ENCODE results near the gene HMGB3. TPM values are rescaled to one million over a fixed set of nuclear protein-coding genes. Genes with fewer than 3 reads are reported as not detected.

HMGB3 gene
- total RNA-seq, 1 experiment from 2014 or later = 143 TPM

- Mint-ChIP-seq H3K27ac (ENCODE audit: unreplicated experiment) (no peak overlapping the region), H3K9me3 (ENCODE audit: low read depth, unreplicated experiment) (no peaks in the 10 kb centered on the region), H3K4me1 (ENCODE audit: low read depth, unreplicated experiment) (no peaks in the 10 kb centered on the region), H3K27me3 (ENCODE audit: unreplicated experiment) (peaks cover 60% of the 10 kb centered on the region), H3K36me3 (ENCODE audit: insufficient read depth, unreplicated experiment) (no peaks in the 10 kb centered on the region), H3K4me3 (ENCODE audit: low read depth, unreplicated experiment) (no peak overlapping the region)
- CTCF ChIA-PET = no interaction called here
- no peak for TF ChIP-seq CTCF (IDR thresholded peaks at IDR 0.05; ENCODE audit: unreplicated experiment)
- DNase-seq = no peak
- BruUV-seq (replicated peaks) = no TSS peak
- intact Hi-C loops (cut with micrococcal nuclease; ENCODE audit: unreplicated experiment) = no loop called here
These were observed 46.6 kb upstream of the HMGB3 start for GRCh38 chrX:150936556-150936955.

GRCh38 chrX:150940844-150941495 lies 42.2 kb upstream of the HMGB3 start:
- H3K4me3 Mint-ChIP-seq (ENCODE audit: low read depth, unreplicated experiment) = no peak overlapping the region
- DNase-seq = no peak
- intact Hi-C loops (cut with micrococcal nuclease; ENCODE audit: unreplicated experiment) = no loop called here
- TF ChIP-seq CTCF (IDR thresholded peaks at IDR 0.05; ENCODE audit: unreplicated experiment) = no peak
- BruUV-seq (replicated peaks) = no TSS peak
- CTCF ChIA-PET = no interaction called here
- H3K4me1 Mint-ChIP-seq (ENCODE audit: low read depth, unreplicated experiment) = no peaks in the 10 kb centered on the region
- peaks cover 69% of the 10 kb centered on the region for H3K27me3 Mint-ChIP-seq (ENCODE audit: unreplicated experiment)
- no peaks in the 10 kb centered on the region for H3K9me3 Mint-ChIP-seq (ENCODE audit: low read depth, unreplicated experiment)
- no peak overlapping the region for H3K27ac Mint-ChIP-seq (ENCODE audit: unreplicated experiment)
- no peaks in the 10 kb centered on the region for H3K36me3 Mint-ChIP-seq (ENCODE audit: insufficient read depth, unreplicated experiment)

GRCh38 chrX:150941580-150941979 lies 41.6 kb upstream of the HMGB3 start:
- no peak overlapping the region for H3K4me3 Mint-ChIP-seq (ENCODE audit: low read depth, unreplicated experiment)
- DNase-seq = no peak
- peaks cover 66% of the 10 kb centered on the region for H3K27me3 Mint-ChIP-seq (ENCODE audit: unreplicated experiment)
- CTCF ChIA-PET = no interaction called here
- no peak for TF ChIP-seq CTCF (IDR thresholded peaks at IDR 0.05; ENCODE audit: unreplicated experiment)
- no peak overlapping the region for H3K27ac Mint-ChIP-seq (ENCODE audit: unreplicated experiment)
- no TSS peak for BruUV-seq (replicated peaks)
- H3K4me1 Mint-ChIP-seq (ENCODE audit: low read depth, unreplicated experiment) = no peaks in the 10 kb centered on the region
- H3K9me3 Mint-ChIP-seq (ENCODE audit: low read depth, unreplicated experiment) = no peaks in the 10 kb centered on the region
- H3K36me3 Mint-ChIP-seq (ENCODE audit: insufficient read depth, unreplicated experiment) = no peaks in the 10 kb centered on the region
- intact Hi-C loops (cut with micrococcal nuclease; ENCODE audit: unreplicated experiment) = no loop called here

- peaks cover 78% of the 10 kb centered on the region for H3K27me3 Mint-ChIP-seq (ENCODE audit: unreplicated experiment)
- H3K36me3 Mint-ChIP-seq (ENCODE audit: insufficient read depth, unreplicated experiment) = no peaks in the 10 kb centered on the region
- BruUV-seq (replicated peaks) = no TSS peak
- no peak for TF ChIP-seq CTCF (IDR thresholded peaks at IDR 0.05; ENCODE audit: unreplicated experiment)
- CTCF ChIA-PET = no interaction called here
- DNase-seq = no peak
- no peak overlapping the region for H3K4me3 Mint-ChIP-seq (ENCODE audit: low read depth, unreplicated experiment)
- intact Hi-C loops (cut with micrococcal nuclease; ENCODE audit: unreplicated experiment) = no loop called here
- no peaks in the 10 kb centered on the region for H3K4me1 Mint-ChIP-seq (ENCODE audit: low read depth, unreplicated experiment)
- H3K27ac Mint-ChIP-seq (ENCODE audit: unreplicated experiment) = no peak overlapping the region
- H3K9me3 Mint-ChIP-seq (ENCODE audit: low read depth, unreplicated experiment) = no peaks in the 10 kb centered on the region
These were observed 40.1 kb upstream of the HMGB3 start for GRCh38 chrX:150942942-150943594.
